CD4-positive, alpha-beta T cell treated with Interleukin-10 for 1 hour (primary cell): ENCODE results near the gene SAXO1.
"Not testable (repeated sequence)": the region's sequence is repeated elsewhere in the genome, so short reads cannot be mapped to it uniquely, and the experiment has no call there.

Experiments used
- DNase-seq: peaks from one replicate; pipeline ENCODE4 v3.0.0-alpha.2; 2020

SAXO1 gene

DNA sequence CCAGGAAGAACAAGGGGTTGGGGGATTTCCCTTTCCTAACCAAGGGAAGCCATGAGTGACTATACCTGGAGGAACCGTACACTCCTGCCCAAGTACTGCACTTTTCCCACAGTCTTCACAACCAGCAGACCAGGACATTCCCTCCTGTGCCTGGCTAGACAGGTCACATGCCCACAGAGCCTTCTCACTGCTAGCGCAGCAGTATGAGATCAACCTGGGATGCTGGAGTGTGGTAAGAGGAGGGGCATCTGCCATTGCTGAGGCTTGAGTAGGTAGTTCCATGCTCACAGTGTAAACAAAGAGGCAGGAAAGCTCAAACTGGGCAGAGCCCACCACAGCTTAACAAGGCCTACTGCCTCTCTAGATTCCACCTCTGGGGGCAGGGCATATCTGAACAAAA, 35.9 kb downstream of the SAXO1 start:
- no peak for DNase-seq

DNA sequence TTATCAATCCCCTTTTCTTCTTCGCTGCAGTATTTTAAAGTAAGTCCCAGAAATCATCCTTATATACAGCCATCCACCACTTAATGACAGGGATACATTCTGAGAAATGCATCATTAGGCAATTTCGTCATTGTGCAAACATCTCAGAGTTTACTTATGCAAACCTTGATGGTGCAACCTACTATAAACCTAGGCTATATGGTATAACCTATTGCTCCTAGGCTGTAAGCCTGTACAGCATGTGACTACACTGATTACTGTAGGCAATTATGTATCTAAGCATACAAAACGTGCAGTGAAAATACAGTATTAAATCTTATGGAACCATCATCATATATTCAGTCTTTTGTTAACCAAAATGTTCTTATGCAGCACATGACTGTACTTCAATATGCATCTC, 36.8 kb downstream of the SAXO1 start:
- DNase-seq, result no peak

DNA sequence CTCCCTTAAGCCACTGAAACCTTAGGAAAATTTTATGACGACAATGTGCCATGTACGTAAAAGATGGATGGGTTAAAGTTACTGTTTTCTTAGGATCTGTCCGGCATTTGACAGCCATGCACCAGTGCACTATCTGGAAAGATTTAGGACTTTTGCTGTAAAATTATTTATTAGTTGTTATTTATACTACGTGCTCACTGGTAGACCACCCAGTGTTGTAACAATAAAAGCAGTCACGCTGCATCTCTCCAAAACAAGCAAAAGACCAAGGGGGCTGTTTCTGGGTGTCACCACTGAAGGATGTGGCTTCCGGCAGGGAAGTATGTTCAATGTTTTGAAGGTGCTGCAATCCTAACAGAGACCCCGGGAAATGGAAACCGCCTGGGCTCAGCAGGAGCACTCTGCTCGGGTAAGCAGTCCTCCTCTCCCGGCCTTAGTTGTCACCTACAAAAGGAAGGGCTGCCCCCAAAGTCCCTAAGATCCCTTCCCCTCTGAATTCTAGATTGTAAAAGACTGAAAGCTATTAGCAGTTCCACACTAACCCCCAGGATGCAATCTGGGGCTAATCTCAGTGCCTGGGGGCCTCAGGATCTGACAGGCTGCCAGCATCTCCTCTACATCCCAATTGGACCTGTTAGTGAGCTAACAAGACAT, 38.6 kb downstream of the SAXO1 start:
- no peak for DNase-seq

DNA sequence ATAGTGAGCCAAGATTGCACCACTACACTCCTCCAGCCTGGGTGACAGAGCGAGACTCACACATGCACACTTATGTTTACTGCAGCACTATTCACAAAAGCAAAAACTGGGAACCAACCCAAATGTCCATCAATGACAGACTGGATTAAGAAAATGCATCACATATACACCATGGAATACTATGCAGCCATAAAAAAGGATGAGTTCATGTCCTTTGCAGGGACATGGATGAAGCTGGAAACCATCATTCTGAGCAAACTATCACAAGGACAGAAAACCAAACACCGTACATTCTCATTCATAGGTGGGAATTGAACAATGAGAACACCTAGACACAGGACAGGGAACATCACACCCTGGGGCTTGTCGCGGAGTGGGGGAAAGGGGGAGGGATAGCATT, 41.8 kb downstream of the SAXO1 start:
- not testable (repeated sequence) for DNase-seq

DNA sequence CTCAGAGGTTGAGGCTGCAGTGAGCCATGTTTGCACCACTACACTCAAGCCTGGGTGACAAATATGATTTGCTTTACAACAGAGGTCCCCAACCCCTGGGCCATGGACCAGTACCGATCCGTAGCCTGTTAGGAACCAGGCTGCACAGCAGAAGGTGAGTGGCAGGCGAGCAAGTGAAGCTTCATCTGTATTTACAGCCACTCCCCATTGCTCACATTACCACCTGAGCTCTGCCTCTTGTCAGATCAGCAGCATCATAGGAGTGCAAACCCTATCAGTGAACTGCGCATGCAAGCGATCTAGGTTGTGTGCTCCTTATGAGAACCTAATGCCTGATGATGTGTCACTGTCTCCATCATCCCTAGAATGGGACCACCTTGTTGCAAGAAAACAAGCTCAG, 42.5 kb downstream of the SAXO1 start:
- no peak for DNase-seq

DNA sequence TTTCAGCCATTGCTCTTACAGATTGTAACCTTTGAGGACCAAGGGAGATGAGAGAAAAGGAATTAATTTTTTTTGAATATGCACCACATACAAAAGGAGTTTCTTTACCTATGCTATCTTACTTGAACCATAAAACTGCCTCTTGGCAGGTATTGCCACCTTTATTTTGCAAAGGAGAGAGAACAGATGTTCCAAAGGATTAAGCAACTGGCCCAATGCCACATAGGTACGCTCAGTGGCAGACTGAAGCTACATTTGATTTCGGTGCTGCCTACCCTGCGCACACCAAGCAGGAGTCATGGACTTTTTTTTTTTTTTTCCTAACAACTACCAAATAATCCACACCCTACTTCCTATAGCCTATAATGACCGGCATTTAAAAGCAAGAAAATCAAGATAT, 43.1 kb downstream of the SAXO1 start:
- no peak for DNase-seq

DNA sequence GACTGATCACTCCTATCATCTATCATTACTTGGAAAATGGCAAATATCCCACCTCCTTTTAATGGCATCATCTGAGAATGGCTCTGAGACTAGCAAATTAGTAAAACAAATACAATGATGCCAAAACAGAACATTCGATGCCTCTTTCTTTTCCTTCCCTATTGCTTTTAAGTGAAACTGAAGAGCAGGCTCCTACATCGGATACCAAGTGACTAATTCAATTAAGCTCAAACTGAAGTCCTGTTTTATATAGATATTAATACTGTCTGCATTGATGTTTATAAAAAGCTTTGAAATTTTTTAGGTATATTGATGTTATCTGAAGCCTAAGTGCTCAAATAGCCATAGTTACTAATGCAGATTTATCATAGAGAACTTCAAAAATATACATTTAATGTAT, 43.9 kb downstream of the SAXO1 start:
- no peak for DNase-seq

DNA sequence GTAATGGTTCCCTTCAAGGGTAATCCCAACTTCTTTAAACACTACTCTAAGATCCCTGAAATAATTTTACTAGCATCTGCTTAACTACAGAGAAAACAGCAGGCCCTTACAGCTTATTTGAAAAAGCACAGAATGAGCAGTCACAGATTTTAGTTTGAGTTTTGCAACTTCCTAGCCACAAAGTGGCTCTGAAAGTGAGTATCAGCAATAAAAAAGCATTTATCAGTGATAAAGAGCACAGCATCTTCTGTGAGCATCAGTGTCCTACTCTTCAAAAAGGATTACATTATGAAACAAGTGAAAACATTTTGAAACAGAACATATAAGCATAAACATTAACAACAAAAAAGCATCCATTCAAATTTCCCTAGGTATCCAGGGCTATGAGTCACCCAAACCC, 45.0 kb downstream of the SAXO1 start:
- no peak for DNase-seq

DNA sequence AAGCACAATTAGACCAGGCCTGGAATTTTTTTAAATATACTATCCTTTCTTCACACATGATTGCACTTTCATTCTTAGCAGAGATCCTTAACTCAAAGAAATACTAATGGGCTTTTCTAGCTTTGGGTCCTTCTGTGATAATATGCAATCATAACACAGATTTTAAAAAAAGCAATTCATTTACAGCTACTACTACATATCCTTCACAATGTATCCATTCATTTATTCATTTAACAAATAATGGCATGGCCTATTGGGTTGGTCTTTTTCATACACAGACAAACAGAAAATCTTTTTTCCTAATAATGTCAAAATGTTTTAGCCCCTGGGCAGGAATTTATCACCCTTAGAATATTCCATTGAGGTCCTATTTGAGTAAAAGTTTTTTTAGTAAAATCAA, 47.0 kb downstream of the SAXO1 start:
- DNase-seq, result no peak

DNA sequence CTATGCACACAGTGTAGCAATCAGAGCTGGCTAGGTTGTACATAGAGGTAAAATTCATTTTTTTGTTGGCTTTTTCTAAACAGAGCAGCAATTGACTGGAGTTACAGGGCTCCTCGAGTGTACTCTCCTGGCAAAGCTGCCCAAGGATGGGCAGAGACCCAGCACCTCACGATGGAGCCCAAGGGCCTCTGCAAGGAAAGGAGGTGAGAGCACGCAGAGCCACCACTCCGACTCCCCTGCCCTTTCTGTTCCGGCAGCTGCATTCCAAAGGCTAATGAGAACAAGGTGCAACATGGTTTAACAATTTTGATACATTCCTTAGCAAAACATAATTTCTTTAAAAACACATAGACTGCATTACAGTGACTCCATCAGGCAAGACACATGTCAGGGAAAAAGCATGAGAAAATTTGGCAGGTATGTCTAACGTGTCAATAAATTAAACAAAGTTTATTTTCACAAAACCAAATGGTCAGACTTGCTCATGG, 47.5 kb downstream of the SAXO1 start:
- DNase-seq, result no peak

DNA sequence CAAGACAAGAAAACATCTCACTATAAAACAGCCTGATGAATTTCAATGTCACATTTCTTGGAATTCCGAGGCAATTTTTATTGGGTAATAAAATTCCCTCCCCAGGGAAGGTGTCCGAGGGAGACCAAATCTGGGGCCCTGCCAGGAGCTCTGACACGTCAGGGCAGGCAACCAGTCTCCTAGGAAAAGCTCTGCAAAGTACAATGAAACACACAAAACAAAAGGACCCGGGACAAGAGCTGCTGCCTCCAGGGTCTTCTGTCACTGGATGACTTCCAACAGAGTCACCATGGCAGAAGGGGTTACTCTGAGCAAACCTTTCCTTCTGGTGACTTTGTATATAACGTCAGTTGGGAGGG, 50.8 kb downstream of the SAXO1 start:
- no peak for DNase-seq

DNA sequence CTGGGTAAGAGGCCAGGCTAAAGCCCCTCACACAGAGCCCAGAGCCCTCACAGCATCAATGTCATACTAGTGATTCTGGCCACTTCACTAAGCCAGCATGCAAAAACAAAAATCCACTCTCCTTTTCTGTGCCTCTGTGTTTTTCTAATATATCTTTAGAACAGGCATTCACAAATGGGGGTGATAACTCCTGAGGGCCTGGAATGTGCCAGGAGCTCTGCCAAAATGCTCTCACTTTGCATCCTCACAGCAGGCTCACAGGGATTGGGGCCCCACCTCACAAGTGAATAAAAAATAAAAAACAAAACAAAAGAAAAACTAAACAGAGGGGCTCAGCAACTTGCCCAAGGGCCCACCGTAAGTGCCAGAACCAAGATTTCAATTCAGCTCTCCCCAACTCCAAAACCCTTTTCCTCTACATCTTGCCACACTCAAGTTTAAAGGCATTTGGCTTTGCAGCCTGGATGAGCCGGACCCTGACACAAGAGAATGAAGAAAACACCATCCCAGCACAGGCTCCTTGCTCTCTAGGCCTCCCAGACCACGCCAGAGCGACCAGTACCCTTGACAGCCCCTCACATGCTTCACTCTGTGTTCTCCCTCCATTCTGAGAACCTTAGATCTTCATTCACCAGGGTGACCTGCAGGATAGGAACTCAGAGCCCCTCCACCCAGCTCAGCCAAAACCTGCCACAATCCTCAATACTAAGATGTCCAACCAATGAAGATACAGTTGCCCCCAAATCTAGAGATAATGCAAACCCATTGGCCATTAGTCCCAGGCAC, 51.3 kb downstream of the SAXO1 start:
- no peak for DNase-seq

DNA sequence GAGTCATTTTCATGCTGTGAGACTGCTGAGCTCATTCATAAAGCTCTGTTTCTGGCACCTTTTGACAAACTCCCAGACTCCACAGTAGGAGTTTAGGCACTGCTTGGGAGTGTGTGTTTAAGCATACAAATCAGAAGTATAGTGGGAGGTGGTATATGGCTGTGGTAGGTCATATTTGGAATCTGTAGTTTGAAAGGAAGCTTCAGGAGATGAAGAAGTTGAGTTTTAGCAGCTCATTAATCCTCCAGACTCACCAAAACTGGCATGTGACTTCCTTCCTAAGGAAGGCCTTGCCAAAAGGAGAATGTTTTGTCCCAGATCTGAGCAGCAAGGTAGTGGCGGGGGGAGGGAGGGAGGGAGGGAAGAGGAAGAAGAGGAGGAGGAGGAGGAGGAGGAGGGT, 52.8 kb downstream of the SAXO1 start:
- DNase-seq, result no peak

DNA sequence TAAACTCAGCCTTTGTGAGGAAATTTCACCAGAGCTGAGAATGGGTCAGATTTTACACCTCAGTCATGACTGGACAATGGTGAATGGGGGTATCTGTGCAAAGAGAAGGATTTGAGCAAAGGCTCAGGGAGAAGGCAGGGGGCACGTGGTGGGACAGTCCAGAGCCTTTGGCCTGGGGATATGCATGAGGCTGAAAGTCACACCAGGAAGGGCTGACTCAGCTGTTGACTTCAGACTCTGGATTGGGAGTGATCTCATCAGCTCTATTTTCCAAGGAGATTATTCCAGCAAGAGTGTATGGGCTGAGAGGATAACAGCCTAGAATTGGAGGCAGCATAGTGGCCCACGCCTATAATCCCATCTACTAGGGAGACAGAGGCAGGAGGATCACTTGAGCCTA, 53.6 kb downstream of the SAXO1 start:
- no peak for DNase-seq

DNA sequence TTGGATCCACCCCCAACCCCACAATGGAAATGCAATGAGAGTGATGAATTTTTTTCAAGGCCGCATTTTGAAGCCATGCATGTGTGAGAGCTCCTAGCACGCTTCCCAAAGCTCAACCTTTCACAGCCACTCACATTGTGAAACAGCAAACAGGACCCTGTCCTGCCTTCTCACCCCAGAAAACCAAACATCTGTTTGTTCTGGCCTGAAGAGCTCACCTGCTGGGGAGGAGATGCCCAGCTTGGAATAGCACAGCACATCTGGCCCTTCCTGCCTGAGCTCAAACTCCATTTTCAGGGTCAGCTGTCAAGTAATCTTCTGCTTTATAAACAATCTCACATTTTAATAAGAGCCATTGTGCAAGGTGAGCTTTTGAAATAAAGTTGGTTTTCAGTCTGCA, 54.8 kb downstream of the SAXO1 start:
- no peak for DNase-seq

DNA sequence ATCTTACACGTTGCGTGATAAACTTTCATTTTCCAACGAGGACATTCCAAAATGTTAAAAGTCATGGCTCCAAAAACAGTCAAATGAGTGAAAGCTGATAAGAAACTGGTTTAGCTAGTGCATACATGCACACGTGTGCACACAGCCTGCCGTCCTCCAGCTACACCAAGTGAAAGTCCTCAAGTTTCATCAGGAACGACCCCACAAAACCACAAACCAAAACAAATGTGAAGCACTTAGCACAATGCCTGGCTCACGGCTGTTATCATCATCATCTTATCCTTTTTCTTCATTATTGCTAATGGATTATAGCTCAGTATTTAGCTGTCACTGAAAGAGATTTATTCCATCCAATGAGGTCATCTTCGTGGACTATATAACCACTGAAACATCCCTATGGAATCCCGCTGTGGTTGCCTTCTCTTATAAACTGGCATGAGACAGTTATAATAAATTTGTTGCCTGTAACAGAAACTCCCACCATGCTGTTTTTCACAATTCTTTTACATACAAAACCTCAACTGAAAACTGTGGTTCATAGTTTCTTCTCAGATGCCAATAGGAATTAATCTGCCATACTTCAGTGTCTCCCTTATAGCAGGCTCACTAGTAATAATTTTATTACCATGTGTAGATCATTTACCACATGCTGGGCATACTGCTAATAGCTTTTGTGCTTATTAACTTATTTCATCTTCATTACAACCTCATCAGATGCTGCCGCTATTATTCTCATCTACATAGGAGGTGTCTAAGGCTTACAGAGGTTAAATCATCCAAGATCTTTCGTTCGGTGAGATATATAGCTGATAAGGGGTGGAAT, 56.1 kb downstream of the SAXO1 start:
- no peak for DNase-seq

DNA sequence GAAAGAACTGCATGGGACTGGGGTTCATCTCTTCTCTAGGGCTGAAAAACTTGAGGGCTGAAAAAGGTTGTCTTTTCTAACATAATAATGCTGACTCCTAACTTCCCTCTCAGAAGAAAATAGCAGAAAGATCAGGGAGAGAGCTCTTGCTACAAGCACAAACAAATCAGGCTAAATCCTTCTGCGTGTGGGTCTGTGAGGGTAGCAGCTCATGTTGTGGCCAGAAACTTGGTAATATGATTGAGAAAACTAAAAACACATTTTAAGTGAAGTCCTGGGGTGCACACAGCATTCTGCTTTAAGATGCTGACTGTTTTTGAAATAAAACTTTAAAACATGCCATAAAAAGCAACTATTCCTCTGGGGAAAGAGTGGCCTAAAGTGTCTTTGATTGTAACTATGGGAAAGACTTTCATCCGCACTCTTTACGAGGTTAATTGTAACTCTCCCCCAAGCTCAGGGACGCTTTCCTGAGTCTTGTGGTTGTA, 56.7 kb downstream of the SAXO1 start:
- DNase-seq, result no peak

DNA sequence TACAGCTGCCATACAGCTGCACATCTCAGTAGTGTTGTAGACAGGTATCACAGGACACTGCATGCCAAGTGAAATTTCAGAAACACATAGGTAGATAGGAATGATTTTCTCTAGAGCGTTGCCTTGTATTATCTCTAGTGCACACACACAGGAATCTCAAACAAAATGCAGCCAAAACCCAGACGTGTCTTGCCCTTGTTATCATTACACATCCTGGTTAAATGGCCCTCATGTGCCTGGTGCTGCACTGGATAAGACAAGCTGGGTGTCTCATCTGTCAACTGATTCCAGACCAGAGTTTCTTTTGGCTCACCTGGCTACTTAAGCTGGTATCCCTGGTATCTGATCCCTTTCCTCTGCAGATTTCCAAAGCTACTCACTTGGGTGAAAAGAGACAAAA, 59.7 kb downstream of the SAXO1 start:
- DNase-seq, result no peak

DNA sequence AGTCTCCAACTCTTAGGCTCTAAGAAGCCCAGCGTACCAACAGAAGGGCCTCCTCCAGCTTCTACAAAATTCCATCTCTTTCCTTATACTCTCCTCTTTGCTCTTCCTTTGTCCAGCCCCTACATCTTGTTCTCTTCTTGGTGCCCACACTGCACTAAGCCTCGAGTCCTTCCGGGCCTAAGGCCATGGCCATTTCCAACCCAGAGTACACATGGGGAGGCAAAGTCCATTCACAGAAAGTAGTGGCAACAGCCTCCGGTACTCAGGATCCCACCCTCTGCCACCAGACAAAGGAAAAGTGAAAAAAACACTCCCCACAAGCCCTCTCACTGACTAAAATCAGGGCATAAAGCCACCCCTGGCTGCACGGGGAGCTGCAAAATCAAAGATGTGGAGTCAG, 60.3 kb downstream of the SAXO1 start:
- DNase-seq, result no peak

DNA sequence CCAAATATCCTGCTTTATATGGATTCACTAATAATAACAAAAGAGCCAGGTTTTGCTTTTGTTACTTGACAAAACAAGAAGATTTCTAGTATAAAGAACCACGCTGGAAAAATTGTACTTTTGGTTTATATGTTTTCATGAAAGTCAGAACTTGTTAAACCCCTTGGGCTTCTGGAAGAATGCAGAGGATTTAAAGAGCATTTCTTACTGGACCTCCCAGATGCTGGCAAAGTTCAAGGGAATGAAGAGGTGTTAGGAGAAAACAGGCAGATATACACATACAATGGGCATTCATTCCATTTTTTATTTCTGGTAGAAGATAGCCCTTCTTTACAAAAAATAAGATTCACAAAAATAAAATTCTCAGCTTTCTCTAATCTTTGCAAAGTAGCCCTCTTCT, 61.1 kb downstream of the SAXO1 start:
- DNase-seq, result no peak

DNA sequence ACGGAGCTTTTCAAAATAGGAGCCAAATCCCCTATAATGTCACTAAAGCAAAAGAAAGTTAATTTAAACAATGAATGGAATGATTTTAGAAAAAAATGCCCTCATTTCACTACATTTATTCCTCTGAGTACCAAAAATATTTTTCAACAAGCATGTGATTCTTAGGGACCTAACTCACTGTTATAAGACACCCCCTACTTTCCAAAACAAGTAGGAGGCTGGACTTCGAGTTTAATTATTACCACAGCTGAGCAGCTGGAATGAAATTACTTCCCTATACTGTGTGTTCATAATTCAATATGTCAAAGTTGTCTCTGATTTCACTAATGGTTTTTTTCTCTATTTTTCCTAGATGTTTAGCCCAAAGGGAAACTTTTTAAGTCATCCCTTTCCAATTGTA, 61.6 kb downstream of the SAXO1 start:
- DNase-seq, result no peak

DNA sequence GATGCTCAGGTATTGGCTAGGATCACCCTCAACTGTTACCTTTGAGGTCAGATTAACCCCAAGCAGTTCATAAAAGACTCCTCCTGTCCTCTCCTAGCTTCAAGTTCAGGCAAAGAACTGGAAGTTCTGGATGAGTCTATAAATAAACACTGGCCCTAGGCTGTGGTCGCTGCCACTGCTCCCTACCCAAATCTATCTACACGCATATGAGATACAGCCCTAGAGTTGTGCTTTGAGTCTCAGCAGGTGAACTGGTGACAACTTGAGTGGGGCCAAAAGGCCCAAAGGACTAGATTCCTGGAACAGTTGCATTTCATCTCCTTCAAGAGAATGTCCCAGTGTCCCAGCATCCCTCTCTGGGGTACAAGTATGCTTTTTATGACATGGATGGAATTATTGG, 62.6 kb downstream of the SAXO1 start:
- no peak for DNase-seq

DNA sequence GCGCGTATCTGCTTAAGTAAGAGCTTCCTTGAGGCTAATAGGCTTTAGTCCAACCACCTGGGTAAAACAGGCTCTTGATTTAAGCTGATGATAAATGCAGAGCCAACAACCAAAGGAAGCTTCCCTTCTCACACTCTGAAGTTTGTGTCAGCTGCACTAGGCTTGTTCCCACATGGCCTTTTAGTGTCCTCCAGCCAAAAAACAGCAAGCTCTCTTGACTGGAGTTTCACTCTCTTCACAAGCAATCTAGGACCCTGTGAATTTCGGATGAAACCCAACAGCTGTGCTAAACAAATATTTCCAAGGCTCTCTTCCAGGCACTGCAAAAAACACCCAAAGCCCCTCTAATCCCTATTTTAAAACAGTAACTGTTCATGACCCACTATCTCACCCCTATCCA, 63.9 kb downstream of the SAXO1 start:
- no peak for DNase-seq

DNA sequence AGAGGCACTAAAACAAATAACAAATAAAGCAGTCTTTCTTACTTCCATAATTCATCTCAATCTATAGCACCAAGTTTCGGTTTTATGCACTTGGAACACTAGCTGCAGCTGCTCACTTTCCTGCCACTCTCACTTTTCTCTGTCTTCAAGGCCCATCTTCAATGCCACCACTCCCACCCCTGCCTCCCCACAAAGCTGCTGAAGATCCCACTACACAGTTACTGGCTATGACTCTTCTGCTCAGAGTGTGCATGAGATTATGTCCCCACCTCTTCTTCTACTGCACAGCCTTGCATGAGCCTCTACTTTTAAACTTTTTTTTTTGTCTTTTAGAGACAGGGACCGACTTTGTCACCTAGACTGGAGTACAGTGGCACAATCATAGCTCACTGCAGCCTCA, 77.4 kb downstream of the SAXO1 start:
- DNase-seq, result no peak
